K562 (cell line): ENCODE results near the gene SKOR1. TPM values are rescaled to one million over a fixed set of nuclear protein-coding genes. Genes with fewer than 3 reads are reported as not detected.

Experiments used
- BDP1 ChIP-seq: IDR thresholded peaks from 3 replicates; pipeline ENCODE4 v1.6.1; 2011; ENCODE audit not compliant: insufficient read length, insufficient read depth
- CBX1 ChIP-seq: sonication (generic); IDR thresholded peaks from 2 replicates; pipeline ENCODE4 v1.6.1; 2016; ENCODE audit warnings: antibody characterized with exemption, low read depth, mild to moderate bottlenecking
- DPF2 ChIP-seq: fragments of 450-650 bp; IDR thresholded peaks from 2 replicates; pipeline ENCODE4 v1.6.1; 2016
- ESRRA ChIP-seq: fragments of 450-650 bp; IDR thresholded peaks from 2 replicates; pipeline ENCODE4 v1.6.1; 2014; ENCODE audit warnings: low read depth, mild to moderate bottlenecking, moderate library complexity, borderline replicate concordance
- GTF2A2 ChIP-seq: IDR thresholded peaks from 2 replicates; pipeline ENCODE4 v1.6.1; 2016; ENCODE audit warnings: mild to moderate bottlenecking, missing genetic modification characterization, missing compliant biosample characterization
- HMGXB4 ChIP-seq: sonication (generic); formaldehyde crosslinking; IDR thresholded peaks from 2 replicates; pipeline ENCODE4 v1.8.1; 2023; ENCODE audit warnings: mild to moderate bottlenecking, missing genetic modification reagents
- HNRNPLL ChIP-seq: fragments of 200-400 bp; formaldehyde crosslinking; IDR thresholded peaks from 2 replicates; pipeline ENCODE4 v1.6.1; 2017; ENCODE audit warnings: low read length, low read depth, mild to moderate bottlenecking; ENCODE audit not compliant: poor library complexity, severe bottlenecking
- MAFF ChIP-seq: IDR thresholded peaks from 2 replicates; pipeline ENCODE4 v1.6.1; 2012; ENCODE audit warnings: low read length, improper control_type of control experiment
- MAZ ChIP-seq, 2 experiments: fragments of 450-650 bp in 1 of 2; sonication (generic) in 1 of 2; formaldehyde crosslinking; IDR thresholded peaks in 1 of 2; conservative IDR thresholded peaks in 1 of 2; 2 replicates each; pipeline versions ENCODE4 v1.4.0 to v1.5.0; 2020; ENCODE audit warnings: mild to moderate bottlenecking in 1 of 2, missing genetic modification reagents in 1 of 2
- PHF21A ChIP-seq: fragments of 450-650 bp; IDR thresholded peaks from 2 replicates; pipeline ENCODE4 v1.6.1; 2017; ENCODE audit warnings: low read depth, borderline replicate concordance
- SPI1 ChIP-seq: IDR thresholded peaks from 2 replicates; pipeline ENCODE4 v1.6.1; 2011; ENCODE audit warnings: low read depth, low read length, control low read depth, borderline replicate concordance
- TRIM24 ChIP-seq, 2 experiments: fragments of 450-650 bp; IDR thresholded peaks; 2 replicates each; pipeline ENCODE4 v1.6.1; 2016
- ZBTB9 ChIP-seq: fragments of 450-650 bp; formaldehyde crosslinking; IDR thresholded peaks from 2 replicates; pipeline ENCODE4 v1.4.0; 2020; ENCODE audit warnings: mild to moderate bottlenecking, moderate library complexity
- polyA plus RNA-seq, 8 experiments: library from polyadenylated mRNA; depleted of rRNA in 4 of 8; stranded (reverse) in 5 of 8; unstranded in 3 of 8; fragments of >200 nt; fragmentation: Nextera tagmentation in 2 of 8; fragmentation: Illumina TruSeq in 1 of 8; extraction: Ambion mirVana in 2 of 8; extraction: Trizol in 1 of 8; gene quantifications; 2 replicates each; pipeline versions ENCODE4 v1.2.1 to v1.2.3, GENCODE V29; 2011 to 2014; ENCODE audit warnings: inconsistent platforms in 1 of 8, missing spikeins in 1 of 8
- total RNA-seq, 7 experiments: library from RNA; depleted of rRNA in 6 of 7; stranded (reverse); fragments of >200 nt in 6 of 7; fragmentation: Illumina TruSeq in 2 of 7; extraction: Trizol in 2 of 7; gene quantifications; 2 replicates each; pipeline versions ENCODE4 v1.2.1 to v1.2.3, GENCODE V29; 2011 to 2021; ENCODE audit warnings: low replicate concordance in 1 of 7
- TF ChIP-seq, protein P1 (sequence below): fragments of 250-450 bp; sonication (Bioruptor Pico); IDR thresholded peaks from 2 replicates; pipeline ENCODE4 v1.4.0; 2020; ENCODE audit warnings: mild to moderate bottlenecking
- TF ChIP-seq, protein P2 (sequence below): fragments of 450-650 bp; IDR thresholded peaks from 2 replicates; pipeline ENCODE4 v1.6.1; 2018; ENCODE audit warnings: mild to moderate bottlenecking, low read depth; ENCODE audit not compliant: partially characterized antibody
- TF ChIP-seq, protein P3 (sequence below): IDR thresholded peaks from 2 replicates; pipeline ENCODE4 v1.6.1; 2014; ENCODE audit warnings: antibody characterized with exemption

SKOR1 gene
- total and polyA plus RNA-seq, 9 of the 15 experiments (the other 6 are each of a cell fraction or from before 2014, with no cell fraction given), result 0.04 to 0.41 (median 0.09) TPM; not detected in 3

GRCh38 chr15:67882487-67883233 lies 57.4 kb downstream of the SKOR1 start (continued):
- TF ChIP-seq, protein P1, sequence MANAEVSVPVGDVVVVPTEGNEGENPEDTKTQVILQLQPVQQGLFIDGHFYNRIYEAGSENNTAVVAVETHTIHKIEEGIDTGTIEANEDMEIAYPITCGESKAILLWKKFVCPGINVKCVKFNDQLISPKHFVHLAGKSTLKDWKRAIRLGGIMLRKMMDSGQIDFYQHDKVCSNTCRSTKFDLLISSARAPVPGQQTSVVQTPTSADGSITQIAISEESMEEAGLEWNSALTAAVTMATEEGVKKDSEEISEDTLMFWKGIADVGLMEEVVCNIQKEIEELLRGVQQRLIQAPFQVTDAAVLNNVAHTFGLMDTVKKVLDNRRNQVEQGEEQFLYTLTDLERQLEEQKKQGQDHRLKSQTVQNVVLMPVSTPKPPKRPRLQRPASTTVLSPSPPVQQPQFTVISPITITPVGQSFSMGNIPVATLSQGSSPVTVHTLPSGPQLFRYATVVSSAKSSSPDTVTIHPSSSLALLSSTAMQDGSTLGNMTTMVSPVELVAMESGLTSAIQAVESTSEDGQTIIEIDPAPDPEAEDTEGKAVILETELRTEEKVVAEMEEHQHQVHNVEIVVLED (CRISPR knock-in tag), result no peak
- TF ChIP-seq CBX1, result 0 out of 2 replicates have a peak, but pooled peaks have one; percentile 20
- peak in 1 of 2 experiments; percentile 83; a peak in 2 of 4 replicates for TF ChIP-seq TRIM24 (IDR thresholded peaks at IDR 0.05)
- TF ChIP-seq HNRNPLL, result no peak
- TF ChIP-seq BDP1, result no peak
- no peak for TF ChIP-seq ESRRA
- TF ChIP-seq HMGXB4 (CRISPR knock-in tag), result no peak
- TF ChIP-seq, protein P2, sequence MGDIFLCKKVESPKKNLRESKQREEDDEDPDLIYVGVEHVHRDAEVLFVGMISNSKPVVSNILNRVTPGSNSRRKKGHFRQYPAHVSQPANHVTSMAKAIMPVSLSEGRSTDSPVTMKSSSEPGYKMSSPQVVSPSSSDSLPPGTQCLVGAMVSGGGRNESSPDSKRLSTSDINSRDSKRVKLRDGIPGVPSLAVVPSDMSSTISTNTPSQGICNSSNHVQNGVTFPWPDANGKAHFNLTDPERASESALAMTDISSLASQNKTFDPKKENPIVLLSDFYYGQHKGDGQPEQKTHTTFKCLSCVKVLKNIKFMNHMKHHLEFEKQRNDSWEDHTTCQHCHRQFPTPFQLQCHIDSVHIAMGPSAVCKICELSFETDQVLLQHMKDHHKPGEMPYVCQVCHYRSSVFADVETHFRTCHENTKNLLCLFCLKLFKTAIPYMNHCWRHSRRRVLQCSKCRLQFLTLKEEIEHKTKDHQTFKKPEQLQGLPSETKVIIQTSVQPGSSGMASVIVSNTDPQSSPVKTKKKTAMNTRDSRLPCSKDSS, result no peak
- TF ChIP-seq PHF21A, result no peak
- peak; percentile 92 for TF ChIP-seq DPF2
- TF ChIP-seq, protein P3, sequence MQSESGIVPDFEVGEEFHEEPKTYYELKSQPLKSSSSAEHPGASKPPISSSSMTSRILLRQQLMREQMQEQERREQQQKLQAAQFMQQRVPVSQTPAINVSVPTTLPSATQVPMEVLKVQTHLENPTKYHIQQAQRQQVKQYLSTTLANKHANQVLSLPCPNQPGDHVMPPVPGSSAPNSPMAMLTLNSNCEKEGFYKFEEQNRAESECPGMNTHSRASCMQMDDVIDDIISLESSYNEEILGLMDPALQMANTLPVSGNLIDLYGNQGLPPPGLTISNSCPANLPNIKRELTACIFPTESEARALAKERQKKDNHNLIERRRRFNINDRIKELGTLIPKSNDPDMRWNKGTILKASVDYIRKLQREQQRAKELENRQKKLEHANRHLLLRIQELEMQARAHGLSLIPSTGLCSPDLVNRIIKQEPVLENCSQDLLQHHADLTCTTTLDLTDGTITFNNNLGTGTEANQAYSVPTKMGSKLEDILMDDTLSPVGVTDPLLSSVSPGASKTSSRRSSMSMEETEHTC, result no peak
- TF ChIP-seq GTF2A2 (tag), result no peak
- 0 out of 2 replicates have a peak, but pooled peaks have one; percentile 3 for TF ChIP-seq SPI1
- peak; percentile 91 for TF ChIP-seq MAFF
- TF ChIP-seq ZBTB9 (CRISPR knock-in tag), result 0 out of 2 replicates have a peak, but pooled peaks have one; percentile 23
- peak; percentile 46 to 94; a peak in 2 of 4 replicates for TF ChIP-seq MAZ (CRISPR knock-in tag; conservative IDR thresholded peaks at IDR 0.05 in 1 of 2, IDR thresholded peaks at IDR 0.05 in 1 of 2)
